Measurements from ENCODE around the gene MBD6.

Gene MBD6

GRCh38 chr12:57479376-57480115, 43.1 kb upstream of the MBD6 start, which contains the start of gene ARHGAP9:
ARHGAP9 (minus strand) TSS chr12:57479866; CDS start chr12:57479406, 460 bp downstream.
- no peak for DNase-seq (ENCODE audit: extremely low read depth, low read depth)
- TF ChIP-seq, protein P1, sequence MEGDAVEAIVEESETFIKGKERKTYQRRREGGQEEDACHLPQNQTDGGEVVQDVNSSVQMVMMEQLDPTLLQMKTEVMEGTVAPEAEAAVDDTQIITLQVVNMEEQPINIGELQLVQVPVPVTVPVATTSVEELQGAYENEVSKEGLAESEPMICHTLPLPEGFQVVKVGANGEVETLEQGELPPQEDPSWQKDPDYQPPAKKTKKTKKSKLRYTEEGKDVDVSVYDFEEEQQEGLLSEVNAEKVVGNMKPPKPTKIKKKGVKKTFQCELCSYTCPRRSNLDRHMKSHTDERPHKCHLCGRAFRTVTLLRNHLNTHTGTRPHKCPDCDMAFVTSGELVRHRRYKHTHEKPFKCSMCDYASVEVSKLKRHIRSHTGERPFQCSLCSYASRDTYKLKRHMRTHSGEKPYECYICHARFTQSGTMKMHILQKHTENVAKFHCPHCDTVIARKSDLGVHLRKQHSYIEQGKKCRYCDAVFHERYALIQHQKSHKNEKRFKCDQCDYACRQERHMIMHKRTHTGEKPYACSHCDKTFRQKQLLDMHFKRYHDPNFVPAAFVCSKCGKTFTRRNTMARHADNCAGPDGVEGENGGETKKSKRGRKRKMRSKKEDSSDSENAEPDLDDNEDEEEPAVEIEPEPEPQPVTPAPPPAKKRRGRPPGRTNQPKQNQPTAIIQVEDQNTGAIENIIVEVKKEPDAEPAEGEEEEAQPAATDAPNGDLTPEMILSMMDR (IDR thresholded peaks at IDR 0.05; ENCODE audit: low read depth, low read length, missing control alignments), result no peak
- no peak within 1 kb of the TSS for H3K4me3 ChIP-seq (replicated peaks; ENCODE audit: low read depth, low read length)

DNA sequence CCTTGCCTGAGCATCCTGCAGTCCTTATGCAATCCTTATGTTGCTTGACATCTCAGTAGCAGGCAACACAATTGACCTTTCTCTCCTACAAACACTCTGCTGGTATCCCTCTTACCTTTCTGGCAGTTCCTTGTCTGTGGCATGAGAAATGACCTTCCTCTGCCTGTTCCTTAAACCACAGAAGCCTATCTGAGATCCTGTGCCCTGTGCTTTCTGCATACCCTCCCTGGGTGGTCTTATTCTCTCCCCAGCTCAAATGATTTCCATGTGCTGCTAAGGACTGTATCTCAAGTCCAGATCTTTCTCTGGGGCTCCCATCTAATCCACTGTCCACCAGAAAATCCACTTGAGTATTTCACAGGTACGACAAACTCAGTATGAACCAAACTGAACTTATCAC, 41.0 kb upstream of the MBD6 start:
- TF ChIP-seq, protein P1 (IDR thresholded peaks at IDR 0.05; ENCODE audit: low read depth, low read length, missing control alignments), result no peak
- no peak for DNase-seq (ENCODE audit: extremely low read depth, low read depth)
- no peak overlapping the region for H3K4me3 ChIP-seq (replicated peaks; ENCODE audit: low read depth, low read length)

DNA sequence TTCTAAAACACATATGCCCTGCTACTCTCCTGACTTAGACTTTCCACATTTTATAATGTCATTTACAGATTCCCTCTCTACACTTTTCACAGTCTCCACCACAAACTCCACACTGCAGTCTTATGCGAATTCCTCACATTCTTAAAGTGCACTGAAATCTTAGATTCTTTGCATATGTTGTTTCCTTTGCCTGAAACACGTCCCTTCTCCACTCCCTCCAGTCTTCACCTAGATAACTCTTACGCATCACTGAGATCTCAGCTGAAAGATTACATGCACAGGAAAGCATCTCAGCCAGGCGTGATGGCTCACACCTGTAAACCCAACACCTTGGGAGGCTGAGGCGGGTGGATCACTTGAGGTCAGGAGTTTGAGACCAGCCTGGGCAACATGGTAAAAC, 39.2 kb upstream of the MBD6 start:
- TF ChIP-seq, protein P1 (IDR thresholded peaks at IDR 0.05; ENCODE audit: low read depth, low read length, missing control alignments), result no peak
- DNase-seq (ENCODE audit: extremely low read depth, low read depth), result no peak
- H3K4me3 ChIP-seq (replicated peaks; ENCODE audit: low read depth, low read length), result no peak overlapping the region

DNA sequence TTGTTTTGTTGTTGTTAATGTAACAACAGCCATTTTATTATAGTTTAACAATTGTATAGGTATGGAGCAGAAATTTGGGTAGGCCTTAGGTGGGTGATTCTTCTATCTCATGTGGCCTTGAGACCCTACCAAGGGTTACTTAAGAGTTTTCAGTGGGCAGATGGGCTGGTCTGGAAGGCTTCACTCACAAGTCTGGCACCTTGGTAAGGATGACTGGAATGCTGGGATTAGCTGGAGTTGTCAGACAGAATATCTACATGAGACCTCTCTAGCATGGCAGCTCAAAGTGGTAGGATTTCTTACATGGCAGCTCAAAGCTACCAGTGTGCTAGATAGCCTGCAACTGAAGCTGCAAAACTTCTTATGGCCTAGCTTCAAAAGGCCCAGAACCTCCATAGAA, 36.9 kb upstream of the MBD6 start:
- no peak for DNase-seq (ENCODE audit: extremely low read depth, low read depth)
- TF ChIP-seq, protein P1 (IDR thresholded peaks at IDR 0.05; ENCODE audit: low read depth, low read length, missing control alignments), result no peak
- no peak overlapping the region for H3K4me3 ChIP-seq (replicated peaks; ENCODE audit: low read depth, low read length)

DNA sequence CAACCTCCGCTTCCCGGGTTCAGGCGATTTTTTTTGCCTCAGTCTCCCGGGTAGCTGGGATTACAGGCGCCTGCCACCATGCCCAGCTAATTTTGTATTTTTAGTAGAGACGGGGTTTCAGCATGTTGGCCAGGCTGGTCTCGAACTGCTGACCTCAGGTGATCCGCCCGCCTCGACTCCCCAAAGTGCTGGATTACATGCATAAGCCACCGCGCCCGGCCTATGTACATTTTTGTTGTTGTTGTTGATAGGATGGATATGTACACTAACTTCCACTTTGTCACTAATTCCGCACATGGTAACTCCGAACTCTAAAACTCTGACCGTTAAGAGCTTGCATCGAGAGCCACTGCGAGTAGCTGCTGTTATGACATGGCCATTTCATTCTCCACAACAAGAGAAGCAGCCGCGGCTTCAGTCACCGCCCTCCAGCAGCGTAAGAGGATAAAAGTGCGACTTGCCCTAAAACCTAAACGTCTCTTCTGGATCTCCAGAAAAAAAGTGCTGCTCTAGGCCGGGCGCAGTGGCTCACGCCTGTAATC, 35.5 kb upstream of the MBD6 start:
- DNase-seq (ENCODE audit: extremely low read depth, low read depth), result no peak
- TF ChIP-seq, protein P1 (IDR thresholded peaks at IDR 0.05; ENCODE audit: low read depth, low read length, missing control alignments), result no peak
- peak overlapping the region; percentile 64 for H3K4me3 ChIP-seq (replicated peaks; ENCODE audit: low read depth, low read length)

DNA sequence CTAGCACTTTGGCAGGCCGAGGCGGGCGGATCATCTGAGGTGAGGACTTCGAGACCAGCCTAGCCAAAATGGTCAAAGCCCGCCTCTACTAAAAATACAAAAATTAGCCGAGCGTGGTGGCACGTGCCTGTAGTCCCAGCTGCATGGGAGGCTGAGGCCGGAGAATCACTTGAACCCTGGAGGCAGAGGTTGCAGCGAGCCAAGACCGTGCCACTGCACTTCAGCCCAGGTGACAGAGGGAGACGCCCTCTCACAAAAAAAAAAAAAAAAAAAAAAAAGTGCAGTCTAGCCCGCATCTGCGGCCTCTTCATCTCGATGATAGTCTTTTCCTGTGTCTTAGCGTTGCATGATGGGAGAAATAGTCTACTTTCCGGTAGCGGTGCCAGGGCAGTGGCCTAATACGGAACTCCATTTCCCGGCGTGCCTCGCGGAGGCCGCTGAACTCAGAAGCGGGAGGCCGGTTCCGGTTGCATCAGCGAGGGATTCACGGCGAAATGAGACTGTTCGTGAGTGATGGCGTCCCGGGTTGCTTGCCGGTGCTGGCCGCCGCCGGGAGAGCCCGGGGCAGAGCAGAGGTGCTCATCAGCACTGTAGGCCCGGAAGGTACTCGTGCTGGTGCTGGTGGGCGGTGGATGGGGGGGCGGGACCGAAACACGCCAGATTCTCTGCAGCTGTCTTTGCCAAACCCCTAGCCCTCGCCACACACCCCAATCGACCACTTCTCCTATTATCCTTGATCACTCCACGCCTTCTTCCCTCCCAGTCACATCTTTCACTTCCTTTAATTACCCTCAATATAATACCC, 34.8 kb upstream of the MBD6 start, which contains the start of gene MARS1:
MARS1 (plus strand) TSS at position 472 of the 805 bp plus-strand sequence; CDS start at position 495, 23 bp downstream.
- H3K4me3 ChIP-seq (replicated peaks; ENCODE audit: low read depth, low read length), result peak within 1 kb of the TSS; percentile 64
- TF ChIP-seq, protein P1 (IDR thresholded peaks at IDR 0.05; ENCODE audit: low read depth, low read length, missing control alignments), result no peak
- peak; percentile 96 for DNase-seq (ENCODE audit: extremely low read depth, low read depth)

Measured in HFF-Myc (cell line).